Breast epithelium (tissue), 3 donors: ENCODE results near the gene DNAH10.

Source experiments
- POLR2A ChIP-seq: fragments of 450-650 bp; IDR thresholded peaks from one replicate; pipeline ENCODE4 v1.6.1; 2016; ENCODE audit warnings: antibody characterized with exemption, mild to moderate bottlenecking, moderate library complexity
- TF ChIP-seq, protein P1 (sequence below), 3 donors: fragments of 450-650 bp; IDR thresholded peaks; one replicate each; pipeline ENCODE4 v1.5.1; 2016 to 2017; ENCODE audit warnings: antibody characterized with exemption in 3 of 3, mild to moderate bottlenecking in 3 of 3, moderate library complexity in 3 of 3

DNA sequence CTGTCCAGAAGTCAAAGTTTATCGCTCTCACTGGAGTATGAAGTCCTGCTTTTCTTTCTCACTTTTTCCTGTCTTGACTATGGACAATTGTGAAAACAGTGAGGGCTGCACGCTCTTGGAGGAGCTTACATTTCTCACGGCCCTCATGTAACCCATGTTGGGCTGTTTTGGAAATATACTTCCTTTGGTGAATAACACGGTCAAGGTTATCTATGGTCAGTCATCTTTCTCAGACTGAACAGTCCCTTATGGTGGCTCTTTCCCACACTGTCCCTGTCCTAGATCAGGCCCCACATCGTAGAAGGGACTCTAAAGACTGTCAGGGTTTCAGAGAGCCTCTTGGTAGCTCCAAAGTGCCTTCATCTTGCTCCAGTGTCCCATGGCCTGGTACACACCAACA is 203.3 kb downstream of the DNAH10 start:
- no peak for TF ChIP-seq POLR2A
- TF ChIP-seq, protein P1, sequence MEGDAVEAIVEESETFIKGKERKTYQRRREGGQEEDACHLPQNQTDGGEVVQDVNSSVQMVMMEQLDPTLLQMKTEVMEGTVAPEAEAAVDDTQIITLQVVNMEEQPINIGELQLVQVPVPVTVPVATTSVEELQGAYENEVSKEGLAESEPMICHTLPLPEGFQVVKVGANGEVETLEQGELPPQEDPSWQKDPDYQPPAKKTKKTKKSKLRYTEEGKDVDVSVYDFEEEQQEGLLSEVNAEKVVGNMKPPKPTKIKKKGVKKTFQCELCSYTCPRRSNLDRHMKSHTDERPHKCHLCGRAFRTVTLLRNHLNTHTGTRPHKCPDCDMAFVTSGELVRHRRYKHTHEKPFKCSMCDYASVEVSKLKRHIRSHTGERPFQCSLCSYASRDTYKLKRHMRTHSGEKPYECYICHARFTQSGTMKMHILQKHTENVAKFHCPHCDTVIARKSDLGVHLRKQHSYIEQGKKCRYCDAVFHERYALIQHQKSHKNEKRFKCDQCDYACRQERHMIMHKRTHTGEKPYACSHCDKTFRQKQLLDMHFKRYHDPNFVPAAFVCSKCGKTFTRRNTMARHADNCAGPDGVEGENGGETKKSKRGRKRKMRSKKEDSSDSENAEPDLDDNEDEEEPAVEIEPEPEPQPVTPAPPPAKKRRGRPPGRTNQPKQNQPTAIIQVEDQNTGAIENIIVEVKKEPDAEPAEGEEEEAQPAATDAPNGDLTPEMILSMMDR (IDR thresholded peaks at IDR 0.05), result no peak
